B cell (primary cell): ENCODE measurements around the gene RWDD4. TPM values are rescaled to one million over a fixed set of nuclear protein-coding genes. Genes with fewer than 3 reads are reported as not detected.

Experiments
- ATAC-seq: fragments of 200-7000 bp; cut with Tn5 transposase; one replicate; pipeline ENCODE4 v1.10.0; 2021; ENCODE audit warnings: low read depth, mild to moderate bottlenecking, moderate number of reproducible peaks, moderate library complexity
- CTCF ChIA-PET: fragments of 350-600 bp; sonication (Branson Sonifier 250); formaldehyde crosslinking; loops from one replicate; lab custom pipeline; 2021; ENCODE audit warnings: antibody characterized with exemption, inconsistent platforms; lab: Charles Lee
- POLR2A ChIA-PET: fragments of 350-600 bp; sonication (Branson Sonifier 250); formaldehyde crosslinking; loops from one replicate; lab custom pipeline; 2021; ENCODE audit warnings: antibody characterized with exemption; lab: Charles Lee
- DNase-seq: peaks from one replicate; pipeline ENCODE4 v3.0.0; 2013
- H2AFZ ChIP-seq: 2 replicates; pipeline ENCODE4 v1.6.1; 2012; ENCODE audit warnings: mild to moderate bottlenecking, low read depth, low read length; ENCODE audit not compliant: insufficient read depth, poor library complexity, severe bottlenecking
- H3K27ac ChIP-seq, 2 donors: 1 replicate in 1 of 2; 2 replicates in 1 of 2; pipeline ENCODE4 v1.5.1; 2012 to 2013; ENCODE audit warnings: low read length in 2 of 2, mild to moderate bottlenecking in 2 of 2, moderate library complexity in 1 of 2
- H3K27me3 ChIP-seq, 4 experiments: fragments of 200-600 bp in 1 of 4; sonication (generic) in 1 of 4; replicated peaks in 1 of 4; 1 replicate in 2 of 4; 2 replicates in 2 of 4; pipeline versions ENCODE4 v1.6.1 to v1.7.0; 2013 to 2016; ENCODE audit warnings: low read length in 3 of 4, mild to moderate bottlenecking in 2 of 4, mixed read lengths in 1 of 4, moderate library complexity in 1 of 4; ENCODE audit not compliant: insufficient read depth in 4 of 4, control insufficient read depth in 3 of 4; ENCODE audit errors: control extremely low read depth in 1 of 4
- H3K36me3 ChIP-seq, 2 experiments: replicated peaks in 1 of 2; 1 replicate in 1 of 2; 2 replicates in 1 of 2; pipeline versions ENCODE4 v1.6.1 to v1.7.1; 2013; ENCODE audit warnings: low read length in 1 of 2; ENCODE audit not compliant: insufficient read depth in 2 of 2, control insufficient read depth in 1 of 2; ENCODE audit errors: control extremely low read depth in 1 of 2, extremely low read depth in 1 of 2
- H3K4me1 ChIP-seq, 2 donors: fragments of 200-600 bp in 1 of 2; sonication (generic) in 1 of 2; 1 replicate in 1 of 2; 2 replicates in 1 of 2; pipeline versions ENCODE4 v1.5.1 to v1.6.1; 2013 to 2017; ENCODE audit warnings: low read length in 2 of 2; ENCODE audit not compliant: control insufficient read depth in 2 of 2, insufficient read depth in 2 of 2
- H3K4me2 ChIP-seq: replicated peaks from 2 replicates; pipeline ENCODE3; 2012; ENCODE audit warnings: mild to moderate bottlenecking, low read depth, low read length; ENCODE audit not compliant: poor library complexity, severe bottlenecking
- H3K4me3 ChIP-seq, 5 experiments: fragments of 200-600 bp in 1 of 5; sonication (generic) in 1 of 5; 1 replicate in 3 of 5; 2 replicates in 2 of 5; pipeline versions ENCODE4 v1.5.1 to v1.7.0; 2011 to 2016; ENCODE audit warnings: low read length in 4 of 5, mild to moderate bottlenecking in 4 of 5, low read depth in 2 of 5, control low read depth in 1 of 5, moderate library complexity in 1 of 5; ENCODE audit not compliant: insufficient read depth in 1 of 5; ENCODE audit errors: control extremely low read depth in 1 of 5, extremely low read depth in 1 of 5
- H3K79me2 ChIP-seq: fragments of 200-600 bp; sonication (generic); one replicate; pipeline ENCODE4 v1.6.0; 2016; ENCODE audit warnings: low read length; ENCODE audit not compliant: control insufficient read depth, insufficient read depth
- H3K9ac ChIP-seq: fragments of 200-600 bp; sonication (generic); 2 replicates; pipeline ENCODE4 v1.6.1; 2017; ENCODE audit warnings: mild to moderate bottlenecking, low read length, moderate library complexity
- H3K9me3 ChIP-seq, 3 donors: one replicate each; pipeline versions ENCODE4 v1.6.1 to v1.7.1; 2013; ENCODE audit warnings: low read length in 2 of 3; ENCODE audit not compliant: control insufficient read depth in 2 of 3, insufficient read depth in 1 of 3; ENCODE audit errors: control extremely low read depth in 1 of 3
- H4K20me1 ChIP-seq: 2 replicates; pipeline ENCODE4 v1.6.0; 2012; ENCODE audit warnings: mild to moderate bottlenecking, low read length; ENCODE audit not compliant: insufficient read depth, control insufficient read depth, poor library complexity, severe bottlenecking
- H3K27ac Mint-ChIP-seq: one replicate; pipeline ENCODE4 v1.8.0; 2021; ENCODE audit warnings: mixed read lengths
- H3K27me3 Mint-ChIP-seq: one replicate; pipeline ENCODE4 v1.8.0; 2021; ENCODE audit warnings: mixed read lengths
- H3K4me1 Mint-ChIP-seq: one replicate; pipeline ENCODE4 v1.8.0; 2021; ENCODE audit warnings: mixed read lengths
- H3K4me3 Mint-ChIP-seq: one replicate; pipeline ENCODE4 v1.8.0; 2021; ENCODE audit warnings: mixed read lengths
- H3K9me3 Mint-ChIP-seq: one replicate; pipeline ENCODE4 v1.8.0; 2022; ENCODE audit warnings: mixed read lengths; ENCODE audit not compliant: insufficient read depth
- EZH2 ChIP-seq: IDR thresholded peaks from 2 replicates; pipeline ENCODE4 v1.6.1; 2012; ENCODE audit warnings: borderline replicate concordance, low read depth, mild to moderate bottlenecking, moderate library complexity, low read length; ENCODE audit not compliant: insufficient read depth, poor library complexity, severe bottlenecking
- WGBS: methylation state at CpG from one replicate; pipeline ENCODE4 v1.1.5; 2013; ENCODE audit warnings: missing lambda C conversion rate; ENCODE audit not compliant: insufficient coverage; 5-methylcytosine and 5-hydroxymethylcytosine counted together
- intact Hi-C: fragments of 100-400 bp; cut with micrococcal nuclease; formaldehyde crosslinking; loops from one replicate; pipeline ENCODE4 v1.10.0; 2022
- polyA plus RNA-seq: library from polyadenylated mRNA; depleted of rRNA; stranded (reverse); fragments of >200 nt; gene quantifications from 2 replicates; pipeline ENCODE4 v1.2.3, GENCODE V29; 2012
- total RNA-seq, 2 donors: library from RNA; stranded (reverse); fragments of 120-200 nt in 1 of 2; gene quantifications; 1 replicate in 1 of 2; 2 replicates in 1 of 2; pipeline versions ENCODE4 v1.2.3 to v1.2.4, GENCODE V29; 2013 to 2022
- TF ChIP-seq, protein P1 (sequence below): fragments of 200-600 bp; IDR thresholded peaks from one replicate; pipeline ENCODE4 v1.8.0; 2022; ENCODE audit warnings: antibody characterized with exemption, mild to moderate bottlenecking

RWDD4 gene
- total and polyA plus RNA-seq, 2 donors (not counting 1 experiment from before 2014, with no cell fraction given) = 3.0 to 16.3 TPM

GRCh38 chr4:183686461-183686860, 27.5 kb upstream of the RWDD4 start:
- DNase-seq (no peak), ATAC-seq (no peak)
- WGBS = 67% methylated on average over 1 of the region's 2 CpGs
- no peak overlapping the region for H3K4me2 ChIP-seq
- H3K27ac ChIP-seq = no peak overlapping the region
- H3K9me3 Mint-ChIP-seq = no peaks in the 10 kb centered on the region
- POLR2A ChIA-PET = no interaction called here
- no peaks in the 10 kb centered on the region for H3K27me3 Mint-ChIP-seq
- no peaks in the 10 kb centered on the region for H3K4me1 Mint-ChIP-seq
- H3K79me2 ChIP-seq = no peaks in the 10 kb centered on the region
- no peak overlapping the region for H3K27ac Mint-ChIP-seq
- H3K4me3 ChIP-seq = no peak overlapping the region
- no peak for TF ChIP-seq EZH2
- TF ChIP-seq, protein P1, sequence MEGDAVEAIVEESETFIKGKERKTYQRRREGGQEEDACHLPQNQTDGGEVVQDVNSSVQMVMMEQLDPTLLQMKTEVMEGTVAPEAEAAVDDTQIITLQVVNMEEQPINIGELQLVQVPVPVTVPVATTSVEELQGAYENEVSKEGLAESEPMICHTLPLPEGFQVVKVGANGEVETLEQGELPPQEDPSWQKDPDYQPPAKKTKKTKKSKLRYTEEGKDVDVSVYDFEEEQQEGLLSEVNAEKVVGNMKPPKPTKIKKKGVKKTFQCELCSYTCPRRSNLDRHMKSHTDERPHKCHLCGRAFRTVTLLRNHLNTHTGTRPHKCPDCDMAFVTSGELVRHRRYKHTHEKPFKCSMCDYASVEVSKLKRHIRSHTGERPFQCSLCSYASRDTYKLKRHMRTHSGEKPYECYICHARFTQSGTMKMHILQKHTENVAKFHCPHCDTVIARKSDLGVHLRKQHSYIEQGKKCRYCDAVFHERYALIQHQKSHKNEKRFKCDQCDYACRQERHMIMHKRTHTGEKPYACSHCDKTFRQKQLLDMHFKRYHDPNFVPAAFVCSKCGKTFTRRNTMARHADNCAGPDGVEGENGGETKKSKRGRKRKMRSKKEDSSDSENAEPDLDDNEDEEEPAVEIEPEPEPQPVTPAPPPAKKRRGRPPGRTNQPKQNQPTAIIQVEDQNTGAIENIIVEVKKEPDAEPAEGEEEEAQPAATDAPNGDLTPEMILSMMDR = no peak
- no peaks in the 10 kb centered on the region for H3K4me1 ChIP-seq
- peaks cover 14 to 66% of the 10 kb centered on the region in 2 experiments for H3K36me3 ChIP-seq
- no peaks in the 10 kb centered on the region for H3K27me3 ChIP-seq
- H4K20me1 ChIP-seq = no peaks in the 10 kb centered on the region
- H3K4me3 Mint-ChIP-seq = no peak overlapping the region
- no peaks in the 10 kb centered on the region for H3K9me3 ChIP-seq
- no peak overlapping the region for H3K9ac ChIP-seq
- H2AFZ ChIP-seq = no peak overlapping the region
- CTCF ChIA-PET = interaction anchor here (1.3 to 1.5 kb wide), 2 partner anchors 10 to 34 kb away, joined by 3 to 4 read pairs; no protein-coding TSS in a partner anchor
- intact Hi-C loops = no loop called here

DNA sequence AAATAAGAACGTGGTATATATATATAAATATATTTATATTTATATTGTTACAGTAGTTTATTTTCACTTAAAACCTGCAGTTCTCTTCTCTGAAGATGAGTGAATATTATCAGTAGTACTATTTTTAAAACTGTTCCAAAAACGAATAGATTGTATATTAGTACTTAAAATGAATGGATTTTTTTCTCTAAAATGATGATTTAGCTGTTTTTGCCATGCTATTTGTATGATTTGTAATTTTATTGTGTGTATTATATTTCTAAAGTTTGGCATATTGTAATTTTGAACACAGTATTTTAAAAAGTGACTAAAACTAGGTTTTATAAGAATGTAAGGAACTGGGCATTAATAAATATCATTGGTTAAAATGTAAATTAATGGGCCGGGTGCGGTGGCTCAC, 22.1 kb upstream of the RWDD4 start:
- H3K4me2 ChIP-seq = no peak overlapping the region
- peaks cover 21 to 46% of the 10 kb centered on the region in 2 experiments for H3K36me3 ChIP-seq
- no peak overlapping the region for H3K4me3 ChIP-seq
- no peaks in the 10 kb centered on the region for H3K27me3 ChIP-seq
- Mint-ChIP-seq H3K4me3 (no peak overlapping the region), H3K27ac (no peak overlapping the region), H3K27me3 (no peaks in the 10 kb centered on the region), H3K4me1 (no peaks in the 10 kb centered on the region), H3K9me3 (no peaks in the 10 kb centered on the region)
- ChIA-PET CTCF (no interaction called here), POLR2A (no interaction called here)
- no peaks in the 10 kb centered on the region for H3K79me2 ChIP-seq
- TF ChIP-seq, protein P1 = no peak
- no peak for TF ChIP-seq EZH2
- ATAC-seq (no peak), DNase-seq (no peak)
- H2AFZ ChIP-seq = no peak overlapping the region
- no peaks in the 10 kb centered on the region for H3K9me3 ChIP-seq
- H4K20me1 ChIP-seq = no peaks in the 10 kb centered on the region
- intact Hi-C loops = no loop called here
- no peaks in the 10 kb centered on the region for H3K4me1 ChIP-seq
- no peak overlapping the region for H3K9ac ChIP-seq
- whole genome bisulfite sequencing = no CpG with 5 or more reads among the region's 4 CpGs
- no peak overlapping the region for H3K27ac ChIP-seq
